PFSK-1 (cell line): ENCODE results near the gene CHMP6.

Experiments used
- POLR2AphosphoS5 ChIP-seq: IDR thresholded peaks from 2 replicates; pipeline ENCODE4 v1.6.1; 2012; ENCODE audit warnings: low read depth, mild to moderate bottlenecking, control low read depth, low read length, moderate library complexity
- SIN3A ChIP-seq: IDR thresholded peaks from 2 replicates; pipeline ENCODE4 v1.6.1; 2012; ENCODE audit warnings: mild to moderate bottlenecking, low read length, moderate library complexity, borderline replicate concordance; ENCODE audit not compliant: insufficient read depth
- TAF1 ChIP-seq: IDR thresholded peaks from 2 replicates; pipeline ENCODE4 v1.6.1; 2012; ENCODE audit warnings: low read length, control low read depth, borderline replicate concordance; ENCODE audit not compliant: insufficient read depth
- TF ChIP-seq, protein P1 (sequence below), 2 experiments: IDR thresholded peaks; 2 replicates each; pipeline versions ENCODE4 v1.6.1 to v1.8.0; 2011 to 2012; ENCODE audit warnings: low read depth in 2 of 2, low read length in 2 of 2, control low read depth in 1 of 2, inconsistent platforms in 1 of 2, mild to moderate bottlenecking in 1 of 2, moderate library complexity in 1 of 2; ENCODE audit not compliant: insufficient read depth in 1 of 2

DNA sequence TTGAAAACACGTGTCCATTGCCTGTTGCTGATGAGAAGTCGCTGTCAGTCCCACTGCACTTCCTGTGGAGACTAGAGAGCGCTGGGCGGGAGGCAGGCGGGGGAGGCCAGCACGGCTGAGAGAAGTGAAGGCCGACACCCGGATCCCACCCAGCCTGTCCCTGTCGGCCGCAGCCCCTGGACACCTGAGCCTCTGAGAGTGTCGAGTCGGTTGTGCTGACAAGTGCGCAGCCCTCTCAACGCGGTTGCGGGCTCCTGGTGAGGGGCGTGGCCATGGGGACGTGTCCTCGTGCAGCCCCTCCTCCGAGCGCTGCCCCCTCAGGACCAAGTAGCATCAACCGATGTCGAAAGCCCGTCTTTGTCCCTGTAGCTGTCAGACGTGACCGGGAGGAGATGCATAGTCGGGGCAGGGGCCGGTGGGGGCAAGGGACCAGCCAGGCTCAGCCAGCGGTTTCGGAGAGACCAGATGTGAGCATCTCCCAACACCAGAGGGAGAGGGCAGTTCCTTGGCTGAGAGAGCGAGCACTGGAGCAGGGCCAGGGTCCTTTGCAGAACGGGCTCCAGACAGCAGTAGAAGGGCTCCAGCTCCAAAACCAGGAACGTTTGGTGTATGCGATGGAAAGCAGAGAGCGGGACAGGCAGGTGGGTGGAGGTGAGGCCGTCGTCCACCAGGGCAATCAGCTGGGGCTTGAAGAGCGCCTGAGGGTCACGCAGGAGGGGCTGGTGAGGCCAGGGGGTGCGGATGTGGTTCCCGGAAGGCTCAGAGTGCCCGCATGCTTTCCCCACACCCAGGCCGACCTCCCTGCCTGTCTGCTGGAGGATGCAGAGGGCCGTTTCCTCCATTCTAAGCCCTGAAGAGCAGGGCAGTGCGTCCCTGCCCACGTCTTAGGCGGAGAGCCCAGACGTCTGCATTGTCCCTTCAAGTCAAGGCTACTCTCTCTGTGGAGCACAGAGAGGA lies 43.3 kb upstream of the CHMP6 start:
- TF ChIP-seq POLR2AphosphoS5 = no peak
- TF ChIP-seq, protein P1, sequence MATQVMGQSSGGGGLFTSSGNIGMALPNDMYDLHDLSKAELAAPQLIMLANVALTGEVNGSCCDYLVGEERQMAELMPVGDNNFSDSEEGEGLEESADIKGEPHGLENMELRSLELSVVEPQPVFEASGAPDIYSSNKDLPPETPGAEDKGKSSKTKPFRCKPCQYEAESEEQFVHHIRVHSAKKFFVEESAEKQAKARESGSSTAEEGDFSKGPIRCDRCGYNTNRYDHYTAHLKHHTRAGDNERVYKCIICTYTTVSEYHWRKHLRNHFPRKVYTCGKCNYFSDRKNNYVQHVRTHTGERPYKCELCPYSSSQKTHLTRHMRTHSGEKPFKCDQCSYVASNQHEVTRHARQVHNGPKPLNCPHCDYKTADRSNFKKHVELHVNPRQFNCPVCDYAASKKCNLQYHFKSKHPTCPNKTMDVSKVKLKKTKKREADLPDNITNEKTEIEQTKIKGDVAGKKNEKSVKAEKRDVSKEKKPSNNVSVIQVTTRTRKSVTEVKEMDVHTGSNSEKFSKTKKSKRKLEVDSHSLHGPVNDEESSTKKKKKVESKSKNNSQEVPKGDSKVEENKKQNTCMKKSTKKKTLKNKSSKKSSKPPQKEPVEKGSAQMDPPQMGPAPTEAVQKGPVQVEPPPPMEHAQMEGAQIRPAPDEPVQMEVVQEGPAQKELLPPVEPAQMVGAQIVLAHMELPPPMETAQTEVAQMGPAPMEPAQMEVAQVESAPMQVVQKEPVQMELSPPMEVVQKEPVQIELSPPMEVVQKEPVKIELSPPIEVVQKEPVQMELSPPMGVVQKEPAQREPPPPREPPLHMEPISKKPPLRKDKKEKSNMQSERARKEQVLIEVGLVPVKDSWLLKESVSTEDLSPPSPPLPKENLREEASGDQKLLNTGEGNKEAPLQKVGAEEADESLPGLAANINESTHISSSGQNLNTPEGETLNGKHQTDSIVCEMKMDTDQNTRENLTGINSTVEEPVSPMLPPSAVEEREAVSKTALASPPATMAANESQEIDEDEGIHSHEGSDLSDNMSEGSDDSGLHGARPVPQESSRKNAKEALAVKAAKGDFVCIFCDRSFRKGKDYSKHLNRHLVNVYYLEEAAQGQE (IDR thresholded peaks at IDR 0.05; ENCODE audit: insufficient read depth in 1 of 2, low read depth in 2 of 2, low read length in 2 of 2) = no peak
- no peak for TF ChIP-seq TAF1
- TF ChIP-seq SIN3A = no peak
